B cell (primary cell): ENCODE data around the gene IL11. TPM values are rescaled to one million over a fixed set of nuclear protein-coding genes. Genes with fewer than 3 reads are reported as not detected.

ENCODE experiments used
- ATAC-seq: fragments of 200-7000 bp; cut with Tn5 transposase; one replicate; pipeline ENCODE4 v1.10.0; 2021; ENCODE audit warnings: low read depth, mild to moderate bottlenecking, moderate number of reproducible peaks, moderate library complexity
- CTCF ChIA-PET: fragments of 350-600 bp; sonication (Branson Sonifier 250); formaldehyde crosslinking; loops from one replicate; lab custom pipeline; 2021; ENCODE audit warnings: antibody characterized with exemption, inconsistent platforms; lab: Charles Lee
- POLR2A ChIA-PET: fragments of 350-600 bp; sonication (Branson Sonifier 250); formaldehyde crosslinking; loops from one replicate; lab custom pipeline; 2021; ENCODE audit warnings: antibody characterized with exemption; lab: Charles Lee
- DNase-seq: peaks from one replicate; pipeline ENCODE4 v3.0.0; 2013
- H2AFZ ChIP-seq: 2 replicates; pipeline ENCODE4 v1.6.1; 2012; ENCODE audit warnings: mild to moderate bottlenecking, low read depth, low read length; ENCODE audit not compliant: insufficient read depth, poor library complexity, severe bottlenecking
- H3K27ac ChIP-seq, 2 donors: 1 replicate in 1 of 2; 2 replicates in 1 of 2; pipeline ENCODE4 v1.5.1; 2012 to 2013; ENCODE audit warnings: low read length in 2 of 2, mild to moderate bottlenecking in 2 of 2, moderate library complexity in 1 of 2
- H3K27me3 ChIP-seq, 4 experiments: fragments of 200-600 bp in 1 of 4; sonication (generic) in 1 of 4; replicated peaks in 1 of 4; 1 replicate in 2 of 4; 2 replicates in 2 of 4; pipeline versions ENCODE4 v1.6.1 to v1.7.0; 2013 to 2016; ENCODE audit warnings: low read length in 3 of 4, mild to moderate bottlenecking in 2 of 4, mixed read lengths in 1 of 4, moderate library complexity in 1 of 4; ENCODE audit not compliant: insufficient read depth in 4 of 4, control insufficient read depth in 3 of 4; ENCODE audit errors: control extremely low read depth in 1 of 4
- H3K36me3 ChIP-seq, 2 experiments: replicated peaks in 1 of 2; 1 replicate in 1 of 2; 2 replicates in 1 of 2; pipeline versions ENCODE4 v1.6.1 to v1.7.1; 2013; ENCODE audit warnings: low read length in 1 of 2; ENCODE audit not compliant: insufficient read depth in 2 of 2, control insufficient read depth in 1 of 2; ENCODE audit errors: control extremely low read depth in 1 of 2, extremely low read depth in 1 of 2
- H3K4me1 ChIP-seq, 2 donors: fragments of 200-600 bp in 1 of 2; sonication (generic) in 1 of 2; 1 replicate in 1 of 2; 2 replicates in 1 of 2; pipeline versions ENCODE4 v1.5.1 to v1.6.1; 2013 to 2017; ENCODE audit warnings: low read length in 2 of 2; ENCODE audit not compliant: control insufficient read depth in 2 of 2, insufficient read depth in 2 of 2
- H3K4me2 ChIP-seq: replicated peaks from 2 replicates; pipeline ENCODE3; 2012; ENCODE audit warnings: mild to moderate bottlenecking, low read depth, low read length; ENCODE audit not compliant: poor library complexity, severe bottlenecking
- H3K4me3 ChIP-seq, 5 experiments: fragments of 200-600 bp in 1 of 5; sonication (generic) in 1 of 5; 1 replicate in 3 of 5; 2 replicates in 2 of 5; pipeline versions ENCODE4 v1.5.1 to v1.7.0; 2011 to 2016; ENCODE audit warnings: low read length in 4 of 5, mild to moderate bottlenecking in 4 of 5, low read depth in 2 of 5, control low read depth in 1 of 5, moderate library complexity in 1 of 5; ENCODE audit not compliant: insufficient read depth in 1 of 5; ENCODE audit errors: control extremely low read depth in 1 of 5, extremely low read depth in 1 of 5
- H3K79me2 ChIP-seq: fragments of 200-600 bp; sonication (generic); one replicate; pipeline ENCODE4 v1.6.0; 2016; ENCODE audit warnings: low read length; ENCODE audit not compliant: control insufficient read depth, insufficient read depth
- H3K9ac ChIP-seq: fragments of 200-600 bp; sonication (generic); 2 replicates; pipeline ENCODE4 v1.6.1; 2017; ENCODE audit warnings: mild to moderate bottlenecking, low read length, moderate library complexity
- H3K9me3 ChIP-seq, 3 donors: one replicate each; pipeline versions ENCODE4 v1.6.1 to v1.7.1; 2013; ENCODE audit warnings: low read length in 2 of 3; ENCODE audit not compliant: control insufficient read depth in 2 of 3, insufficient read depth in 1 of 3; ENCODE audit errors: control extremely low read depth in 1 of 3
- H4K20me1 ChIP-seq: 2 replicates; pipeline ENCODE4 v1.6.0; 2012; ENCODE audit warnings: mild to moderate bottlenecking, low read length; ENCODE audit not compliant: insufficient read depth, control insufficient read depth, poor library complexity, severe bottlenecking
- H3K27ac Mint-ChIP-seq: one replicate; pipeline ENCODE4 v1.8.0; 2021; ENCODE audit warnings: mixed read lengths
- H3K27me3 Mint-ChIP-seq: one replicate; pipeline ENCODE4 v1.8.0; 2021; ENCODE audit warnings: mixed read lengths
- H3K4me1 Mint-ChIP-seq: one replicate; pipeline ENCODE4 v1.8.0; 2021; ENCODE audit warnings: mixed read lengths
- H3K4me3 Mint-ChIP-seq: one replicate; pipeline ENCODE4 v1.8.0; 2021; ENCODE audit warnings: mixed read lengths
- H3K9me3 Mint-ChIP-seq: one replicate; pipeline ENCODE4 v1.8.0; 2022; ENCODE audit warnings: mixed read lengths; ENCODE audit not compliant: insufficient read depth
- CTCF ChIP-seq: fragments of 200-600 bp; IDR thresholded peaks from one replicate; pipeline ENCODE4 v1.8.0; 2022; ENCODE audit warnings: antibody characterized with exemption, mild to moderate bottlenecking
- EZH2 ChIP-seq: IDR thresholded peaks from 2 replicates; pipeline ENCODE4 v1.6.1; 2012; ENCODE audit warnings: borderline replicate concordance, low read depth, mild to moderate bottlenecking, moderate library complexity, low read length; ENCODE audit not compliant: insufficient read depth, poor library complexity, severe bottlenecking
- WGBS: methylation state at CpG from one replicate; pipeline ENCODE4 v1.1.5; 2013; ENCODE audit warnings: missing lambda C conversion rate; ENCODE audit not compliant: insufficient coverage; 5-methylcytosine and 5-hydroxymethylcytosine counted together
- intact Hi-C: fragments of 100-400 bp; cut with micrococcal nuclease; formaldehyde crosslinking; loops from one replicate; pipeline ENCODE4 v1.10.0; 2022
- polyA plus RNA-seq: library from polyadenylated mRNA; depleted of rRNA; stranded (reverse); fragments of >200 nt; gene quantifications from 2 replicates; pipeline ENCODE4 v1.2.3, GENCODE V29; 2012
- total RNA-seq, 2 donors: library from RNA; stranded (reverse); fragments of 120-200 nt in 1 of 2; gene quantifications; 1 replicate in 1 of 2; 2 replicates in 1 of 2; pipeline versions ENCODE4 v1.2.3 to v1.2.4, GENCODE V29; 2013 to 2022

IL11 gene
- total and polyA plus RNA-seq, 2 donors (not counting 1 experiment from before 2014, with no cell fraction given): not detected

DNA sequence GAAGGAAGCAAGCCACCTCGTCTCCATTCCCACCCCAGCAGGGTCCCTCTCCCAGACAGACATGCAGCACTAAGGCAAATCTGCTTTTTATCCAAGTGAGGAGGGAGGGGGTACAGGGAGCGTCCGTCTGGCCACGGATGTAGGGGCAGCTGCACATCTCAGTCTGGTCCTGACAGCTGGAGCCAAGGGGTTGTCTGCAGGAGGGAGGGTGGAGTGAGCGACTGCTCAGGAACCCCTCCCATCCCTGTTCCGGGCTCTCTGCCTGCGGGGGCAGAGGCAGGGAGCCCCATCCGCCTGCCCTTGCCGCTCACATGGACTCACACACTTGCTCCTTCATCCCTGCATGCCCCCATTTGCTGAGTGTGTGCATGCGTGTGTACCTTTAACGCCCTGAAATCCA, 8.9 kb upstream of the IL11 start:
- H3K9me3 Mint-ChIP-seq: no peaks in the 10 kb centered on the region
- 89% methylated on average over 9 of the region's 11 CpGs for WGBS
- H3K4me1 Mint-ChIP-seq: peaks cover 10% of the 10 kb centered on the region
- Histone ChIP-seq H3K4me1 (peaks cover 6 to 11% of the 10 kb centered on the region in 2 donors), H3K27me3 (peaks cover 0 to 23% (median 10%) of the 10 kb centered on the region in 4 experiments), H3K79me2 (peaks cover 11% of the 10 kb centered on the region), H3K9me3 (no peaks in the 10 kb centered on the region), H3K4me3 (no peak overlapping the region), H4K20me1 (peaks cover 6% of the 10 kb centered on the region), H3K27ac (no peak overlapping the region), H2AFZ (no peak overlapping the region), H3K36me3 (no peaks in the 10 kb centered on the region), H3K9ac (no peak overlapping the region), H3K4me2 (no peak overlapping the region)
- no peak overlapping the region for H3K4me3 Mint-ChIP-seq
- H3K27me3 Mint-ChIP-seq: peaks cover 5% of the 10 kb centered on the region
- ATAC-seq (no peak), DNase-seq (no peak)
- CTCF ChIA-PET: no interaction called here
- TF ChIP-seq EZH2 (no peak), CTCF (no peak)
- POLR2A ChIA-PET: interaction anchor here (0.6 kb wide), 1 partner anchor 248 kb away, joined by 6 read pairs; no protein-coding TSS in a partner anchor
- no peak overlapping the region for H3K27ac Mint-ChIP-seq
- intact Hi-C loops: no loop called here

- DNase-seq: no peak
- WGBS: 62% methylated on average over 43 of the region's 43 CpGs
Measured at GRCh38 chr19:55377356-55378131, 7.3 kb upstream of the IL11 start.

More at GRCh38 chr19:55377356-55378131, 7.3 kb upstream of the IL11 start:
- intact Hi-C loops: no loop called here
- ChIA-PET CTCF (no interaction called here), POLR2A (no interaction called here)
- H3K4me3 ChIP-seq: no peak overlapping the region
- TF ChIP-seq EZH2: no peak
- no peak overlapping the region for H3K27ac ChIP-seq
- H3K9ac ChIP-seq: no peak overlapping the region
- Mint-ChIP-seq H3K4me3 (no peak overlapping the region), H3K27me3 (peaks cover 11% of the 10 kb centered on the region), H3K9me3 (no peaks in the 10 kb centered on the region), H3K4me1 (peaks cover 4% of the 10 kb centered on the region), H3K27ac (no peak overlapping the region)
- no peak overlapping the region for H3K4me2 ChIP-seq
- H3K9me3 ChIP-seq: peaks cover 0 to 7% (median 0%) of the 10 kb centered on the region in 3 donors
- H3K36me3 ChIP-seq: no peaks in the 10 kb centered on the region
- peaks cover 0 to under 1% of the 10 kb centered on the region in 2 donors for H3K4me1 ChIP-seq
- H3K27me3 ChIP-seq: peaks cover 0 to 38% (median 13%) of the 10 kb centered on the region in 4 experiments
- no peak overlapping the region for H2AFZ ChIP-seq
- ATAC-seq: no peak
- no peaks in the 10 kb centered on the region for H4K20me1 ChIP-seq
- H3K79me2 ChIP-seq: peaks cover 10% of the 10 kb centered on the region
